ENCODE data around the gene CCL3. TPM values are rescaled to one million over a fixed set of nuclear protein-coding genes. Genes with fewer than 3 reads are reported as not detected.
"Not testable (repeated sequence)": the region's sequence is repeated elsewhere in the genome, so short reads cannot be mapped to it uniquely, and the experiment has no call there.

The CCL3 gene
- total and polyA plus RNA-seq, 2 experiments from 2014 or later = not detected

DNA sequence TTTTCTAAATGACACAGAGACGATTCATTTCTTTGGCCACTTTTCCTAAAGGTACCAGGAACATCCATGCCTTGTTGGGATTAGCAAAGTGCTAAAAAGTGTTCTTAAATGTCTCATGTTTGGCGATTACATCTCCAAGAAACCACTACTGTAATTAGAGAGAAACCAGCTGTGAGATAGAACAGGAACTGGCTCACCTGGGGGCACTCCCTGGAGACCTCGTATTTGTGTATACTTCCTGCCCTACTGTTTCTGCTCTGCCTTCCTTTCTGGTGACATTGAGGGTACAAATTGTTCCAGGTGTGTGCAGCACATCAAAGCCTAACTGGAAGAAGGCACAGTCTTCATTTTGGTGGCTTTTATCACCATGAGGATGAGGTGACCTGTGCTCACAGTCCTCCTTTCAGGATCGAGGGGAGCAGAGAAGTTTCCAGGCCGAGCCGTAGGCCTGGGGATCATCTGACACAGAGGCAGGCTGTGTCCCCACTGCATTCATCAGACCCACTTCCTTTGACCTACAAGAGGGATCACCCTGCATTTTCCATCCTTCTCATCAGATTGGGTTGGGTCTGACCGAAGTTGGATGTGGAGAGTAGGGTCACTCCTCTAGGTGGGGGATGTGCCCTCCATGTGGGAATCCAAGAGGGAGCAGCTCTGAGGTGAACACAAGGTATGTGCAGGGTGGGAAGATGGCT is 37.4 kb upstream of the CCL3 start:
- Histone ChIP-seq H3K9me3 (ENCODE audit: low read depth) (no peaks in the 10 kb centered on the region), H3K27ac (no peak overlapping the region), H3K4me3 (no peak overlapping the region), H3K79me2 (ENCODE audit: insufficient read depth) (no peaks in the 10 kb centered on the region), H4K20me1 (ENCODE audit: insufficient read depth) (no peaks in the 10 kb centered on the region), H3K4me2 (ENCODE audit: unreplicated experiment) (no peak overlapping the region), H3F3A (ENCODE audit: insufficient read depth) (no peaks in the 10 kb centered on the region), H2AFZ (no peak overlapping the region), H3K4me1 (ENCODE audit: insufficient read depth) (no peaks in the 10 kb centered on the region), H3K36me3 (ENCODE audit: low read depth) (no peaks in the 10 kb centered on the region), H3K27me3 (replicated peaks; ENCODE audit: insufficient read depth) (no peaks in the 10 kb centered on the region; the same call in 1 of the 2 replicates), H3K9me2 (ENCODE audit: insufficient read depth) (no peaks in the 10 kb centered on the region), H3K9ac (no peak overlapping the region)
- DNase-seq = no peak
- in situ Hi-C loops (cut with MboI) = no loop called here
- 19 to 25% methylated on average over 7 of the region's 7 CpGs for WGBS, 2 experiments (ENCODE audit: low coverage in 1 of 2, low lambda C conversion rate in 2 of 2, missing lambda C conversion rate in 2 of 2)
- no peak for TF ChIP-seq EZH2phosphoT487 (IDR thresholded peaks at IDR 0.05; ENCODE audit: insufficient read depth, low read depth)
- no peak for TF ChIP-seq EZH2 (IDR thresholded peaks at IDR 0.05; ENCODE audit: insufficient read depth, poor library complexity, severe bottlenecking)

DNA sequence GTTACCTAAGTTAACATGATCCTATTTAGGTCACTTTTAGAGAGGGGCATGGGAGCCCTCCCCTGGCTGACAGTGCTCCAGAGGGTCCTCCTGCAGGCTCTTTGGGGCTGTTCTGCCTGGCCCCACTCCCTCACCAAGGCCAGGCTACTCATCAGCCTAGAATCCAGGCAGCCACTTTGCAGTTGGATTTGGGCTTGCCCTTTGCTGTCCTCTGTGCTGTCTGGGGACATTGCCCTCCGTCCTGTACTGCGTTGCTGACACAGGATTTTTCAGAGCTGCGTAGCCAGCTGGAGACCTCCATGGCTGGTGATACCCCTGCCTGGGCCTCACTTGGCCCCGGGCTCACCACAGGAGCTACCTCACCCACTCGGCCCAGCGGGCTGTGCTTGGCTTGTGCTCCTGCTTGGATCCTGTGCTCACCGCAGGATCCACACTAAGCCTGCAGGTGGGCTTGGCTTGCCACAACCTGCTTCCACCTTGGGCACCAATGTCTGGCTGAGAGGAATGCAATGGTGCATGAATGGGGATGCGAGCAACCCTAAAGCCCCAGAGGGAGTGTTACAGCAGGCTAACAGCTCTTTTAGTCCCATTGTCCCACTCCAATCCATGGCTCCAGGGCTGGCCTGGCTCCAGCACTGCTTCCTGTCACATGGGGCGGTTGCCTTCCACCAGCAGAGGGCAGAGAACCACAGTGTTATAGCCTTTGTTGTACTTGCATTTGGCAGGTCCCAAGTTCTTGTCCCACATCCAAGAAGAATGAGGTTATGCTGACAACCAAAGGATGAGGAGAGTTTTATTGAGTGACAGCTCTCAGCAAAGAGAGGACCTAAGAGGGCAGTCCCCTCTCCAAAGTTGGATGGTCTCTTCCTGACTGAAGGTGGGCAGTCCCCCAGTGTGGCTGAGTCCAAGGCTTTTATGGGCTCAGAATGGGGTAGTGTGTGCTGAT is 35.2 kb upstream of the CCL3 start:
- Histone ChIP-seq H3K36me3 (ENCODE audit: low read depth) (no peaks in the 10 kb centered on the region), H3K27me3 (replicated peaks; ENCODE audit: insufficient read depth) (no peaks in the 10 kb centered on the region; the same call in 1 of the 2 replicates), H4K20me1 (ENCODE audit: insufficient read depth) (no peaks in the 10 kb centered on the region), H3K9ac (no peak overlapping the region), H3K4me1 (ENCODE audit: insufficient read depth) (no peaks in the 10 kb centered on the region), H3K27ac (no peak overlapping the region), H2AFZ (no peak overlapping the region), H3K4me3 (no peak overlapping the region), H3K79me2 (ENCODE audit: insufficient read depth) (no peaks in the 10 kb centered on the region), H3K9me3 (ENCODE audit: low read depth) (no peaks in the 10 kb centered on the region), H3K9me2 (ENCODE audit: insufficient read depth) (no peaks in the 10 kb centered on the region), H3K4me2 (ENCODE audit: unreplicated experiment) (no peak overlapping the region), H3F3A (ENCODE audit: insufficient read depth) (no peaks in the 10 kb centered on the region)
- in situ Hi-C loops (cut with MboI) = no loop called here
- no peak for DNase-seq
- TF ChIP-seq EZH2 (IDR thresholded peaks at IDR 0.05; ENCODE audit: insufficient read depth, poor library complexity, severe bottlenecking) = no peak
- no peak for TF ChIP-seq EZH2phosphoT487 (IDR thresholded peaks at IDR 0.05; ENCODE audit: insufficient read depth, low read depth)
- WGBS, 2 experiments (ENCODE audit: low coverage in 1 of 2, low lambda C conversion rate in 2 of 2, missing lambda C conversion rate in 2 of 2) = 27 to 34% methylated on average over 9 of the region's 9 CpGs

DNA sequence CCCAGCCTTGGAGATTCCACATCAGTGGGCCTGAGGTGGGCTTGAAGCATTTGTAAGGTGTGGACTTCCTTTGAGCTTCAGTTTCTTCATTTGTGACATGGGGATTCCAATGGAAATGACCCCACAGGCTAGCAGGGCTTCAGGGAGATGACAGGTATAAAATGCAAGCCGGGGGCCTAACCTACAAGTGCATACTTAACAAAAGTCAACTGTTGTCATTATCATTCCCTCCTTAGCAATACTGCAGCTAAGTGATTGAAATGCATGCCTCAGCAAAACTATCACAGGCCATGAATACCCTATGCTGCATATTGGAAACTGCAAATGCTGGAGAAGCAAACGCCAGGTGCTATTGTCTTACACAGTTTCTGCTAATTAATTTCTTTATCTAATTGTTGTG is 33.5 kb upstream of the CCL3 start:
- H3K4me3 ChIP-seq = no peak overlapping the region
- WGBS, 2 experiments (ENCODE audit: low coverage in 1 of 2, low lambda C conversion rate in 2 of 2, missing lambda C conversion rate in 2 of 2) = 21 to 22% methylated on average over 2 of the region's 2 CpGs
- H3K9ac ChIP-seq = no peak overlapping the region
- no peaks in the 10 kb centered on the region for H3K9me3 ChIP-seq (ENCODE audit: low read depth)
- no peak overlapping the region for H3K4me2 ChIP-seq (ENCODE audit: unreplicated experiment)
- no peaks in the 10 kb centered on the region for H3K79me2 ChIP-seq (ENCODE audit: insufficient read depth)
- in situ Hi-C loops (cut with MboI) = no loop called here
- H2AFZ ChIP-seq = no peak overlapping the region
- no peaks in the 10 kb centered on the region for H3K9me2 ChIP-seq (ENCODE audit: insufficient read depth)
- H3K4me1 ChIP-seq (ENCODE audit: insufficient read depth) = no peaks in the 10 kb centered on the region
- no peaks in the 10 kb centered on the region for H3K36me3 ChIP-seq (ENCODE audit: low read depth)
- DNase-seq = no peak
- no peak overlapping the region for H3K27ac ChIP-seq
- peaks cover 3% of the 10 kb centered on the region; the same call in 1 of the 2 replicates for H3K27me3 ChIP-seq (replicated peaks; ENCODE audit: insufficient read depth)
- no peaks in the 10 kb centered on the region for H4K20me1 ChIP-seq (ENCODE audit: insufficient read depth)
- no peaks in the 10 kb centered on the region for H3F3A ChIP-seq (ENCODE audit: insufficient read depth)
- TF ChIP-seq EZH2phosphoT487 (IDR thresholded peaks at IDR 0.05; ENCODE audit: insufficient read depth, low read depth) = no peak
- TF ChIP-seq EZH2 (IDR thresholded peaks at IDR 0.05; ENCODE audit: insufficient read depth, poor library complexity, severe bottlenecking) = no peak

DNA sequence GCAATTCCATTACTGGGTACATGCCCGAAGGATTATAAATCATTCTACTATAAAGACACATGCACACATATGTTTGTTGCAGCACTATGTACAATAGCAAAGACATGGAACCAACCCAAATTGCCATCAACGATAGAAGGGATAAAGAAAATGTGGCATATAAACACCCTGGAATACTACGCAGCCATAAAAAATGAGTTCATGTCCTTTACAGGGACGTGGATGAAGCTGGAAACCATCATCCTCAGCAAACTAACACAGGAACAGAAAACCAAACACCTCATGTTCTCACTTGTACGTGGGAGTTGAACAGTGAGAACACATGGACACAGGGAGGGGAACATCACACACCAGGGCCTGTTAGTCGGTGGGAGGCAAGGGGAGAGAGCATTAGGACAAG is 31.2 kb upstream of the CCL3 start:
- H3K9me2 ChIP-seq (ENCODE audit: insufficient read depth); in situ Hi-C loops (cut with MboI); H3K4me2 ChIP-seq (ENCODE audit: unreplicated experiment); H3K27me3 ChIP-seq (replicated peaks; ENCODE audit: insufficient read depth); H3F3A ChIP-seq (ENCODE audit: insufficient read depth); H2AFZ ChIP-seq; H3K9me3 ChIP-seq (ENCODE audit: low read depth); DNase-seq; H3K4me3 ChIP-seq; H3K79me2 ChIP-seq (ENCODE audit: insufficient read depth); H3K9ac ChIP-seq; H4K20me1 ChIP-seq (ENCODE audit: insufficient read depth); H3K4me1 ChIP-seq (ENCODE audit: insufficient read depth); H3K36me3 ChIP-seq (ENCODE audit: low read depth); H3K27ac ChIP-seq: not testable (repeated sequence)
- WGBS, 2 experiments (ENCODE audit: low coverage in 1 of 2, low lambda C conversion rate in 2 of 2, missing lambda C conversion rate in 2 of 2) = 21 to 26% methylated on average over 6 of the region's 6 CpGs
